HG03432 (cell line): Measurements from ENCODE around the gene EMD.

Experiments
- ATAC-seq: cut with Tn5 transposase; IDR thresholded peaks from one replicate; pipeline ENCODE4 v1.9.1; 2021; ENCODE audit warnings: mild to moderate bottlenecking, moderate library complexity; ENCODE audit not compliant: unreplicated experiment

The EMD gene

GRCh38 chrX:154412468-154412867 lies 33.4 kb downstream of the EMD start:
- no peak for ATAC-seq

- ATAC-seq, result no peak
Observed at GRCh38 chrX:154413142-154413541, 34.0 kb downstream of the EMD start.

GRCh38 chrX:154417157-154417556 lies 38.1 kb downstream of the EMD start:
- ATAC-seq, result no peak

GRCh38 chrX:154419189-154419588 lies 40.1 kb downstream of the EMD start:
- ATAC-seq, result no peak

- no peak for ATAC-seq
Observed at GRCh38 chrX:154419688-154420401, 40.8 kb downstream of the EMD start.

- ATAC-seq, result no peak
Observed at GRCh38 chrX:154420402-154420756, 41.3 kb downstream of the EMD start.

- ATAC-seq, result no peak
Observed at GRCh38 chrX:154426916-154427770, 48.0 kb downstream of the EMD start.

GRCh38 chrX:154428176-154429171 lies 49.4 kb downstream of the EMD start, which contains the start of gene ATP6AP1:
ATP6AP1 (plus strand) TSS chrX:154428677; CDS start chrX:154428693, 16 bp downstream.
- ATAC-seq, result peak; percentile 99

- ATAC-seq, result no peak
Observed at GRCh38 chrX:154429711-154430110, 50.6 kb downstream of the EMD start.

GRCh38 chrX:154430479-154430878 lies 51.4 kb downstream of the EMD start:
- ATAC-seq, result no peak

GRCh38 chrX:154430916-154431315 lies 51.8 kb downstream of the EMD start:
- ATAC-seq, result no peak
